COLO668 (cell line): Measurements from ENCODE around the gene IGHMBP2.
"Not testable (repeated sequence)": the region's sequence is repeated elsewhere in the genome, so short reads cannot be mapped to it uniquely, and the experiment has no call there.

Experiments
- DNase-seq: peaks from one replicate; lab custom pipeline; 2025; ENCODE audit not compliant: unreplicated experiment; lab: John Stamatoyannopoulos, UW

IGHMBP2 gene

GRCh38 chr11:68960294-68961071, 56.8 kb downstream of the IGHMBP2 start:
- no peak for DNase-seq

GRCh38 chr11:68961245-68961644, 57.6 kb downstream of the IGHMBP2 start:
- DNase-seq, result no peak

- no peak for DNase-seq
Measured at GRCh38 chr11:68962527-68963250, 59.0 kb downstream of the IGHMBP2 start.

DNA sequence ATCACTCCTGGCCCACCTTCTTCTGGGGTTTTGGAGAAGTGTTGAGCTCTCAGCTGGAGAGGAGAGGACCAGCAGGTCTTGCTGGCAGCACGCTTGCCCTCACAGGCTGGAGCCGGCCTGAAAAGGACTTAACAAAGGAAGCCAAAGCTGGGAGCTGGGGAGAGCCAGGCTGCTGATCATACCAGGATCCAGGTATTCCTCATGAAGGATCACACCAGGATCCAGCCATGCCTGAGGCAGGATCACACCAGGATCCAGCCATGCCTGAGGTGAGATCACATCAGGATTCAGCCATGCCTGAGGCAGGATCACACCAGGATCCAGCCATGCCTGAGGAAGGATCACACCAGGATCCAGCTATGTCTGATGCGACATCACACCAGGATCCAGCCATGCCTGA, 60.1 kb downstream of the IGHMBP2 start:
- DNase-seq, result no peak

DNA sequence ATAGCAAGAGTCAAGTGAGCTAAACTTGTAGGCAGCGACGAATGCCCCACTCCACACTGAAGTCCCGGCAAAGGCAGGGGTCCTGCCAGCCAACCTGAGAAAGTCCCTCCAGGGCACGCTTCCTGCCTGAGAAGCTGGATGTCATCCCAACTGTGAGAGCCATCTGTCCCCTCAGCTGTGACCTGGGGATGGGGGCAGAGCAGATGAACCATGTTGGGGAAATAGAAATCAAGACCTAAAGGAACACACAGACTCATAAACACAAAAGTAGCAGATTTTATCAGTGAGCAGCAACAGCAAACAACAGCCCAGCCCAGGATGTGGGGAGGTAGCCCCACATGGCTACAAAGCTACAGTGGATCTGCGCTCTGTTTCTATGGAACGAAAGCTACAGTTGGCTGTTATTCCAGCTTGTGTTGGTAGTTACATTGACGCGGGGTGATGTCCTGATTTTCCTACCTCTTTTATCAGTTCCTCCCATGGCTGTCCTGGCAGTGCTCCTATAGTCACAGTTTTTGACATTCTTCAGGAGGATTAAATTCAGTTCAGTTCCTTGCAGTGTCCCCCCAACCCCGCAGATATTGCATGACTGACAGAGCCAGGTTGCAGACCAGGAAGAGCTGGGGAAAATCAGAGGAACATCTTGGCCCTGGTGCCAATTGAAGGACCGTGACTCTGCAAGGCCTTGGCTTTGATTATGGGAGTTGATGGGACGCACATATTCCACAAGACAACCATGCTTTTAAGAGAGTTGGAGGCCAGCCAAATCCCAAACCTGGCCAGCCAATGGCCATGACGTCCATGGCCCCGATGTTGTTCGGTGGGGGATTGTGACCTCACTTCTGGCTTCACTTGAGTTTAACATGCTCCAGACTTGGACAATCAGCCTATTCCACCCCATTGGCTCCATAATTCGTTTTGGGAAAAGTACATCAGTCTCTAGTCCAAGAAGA, 62.5 kb downstream of the IGHMBP2 start:
- no peak for DNase-seq

DNA sequence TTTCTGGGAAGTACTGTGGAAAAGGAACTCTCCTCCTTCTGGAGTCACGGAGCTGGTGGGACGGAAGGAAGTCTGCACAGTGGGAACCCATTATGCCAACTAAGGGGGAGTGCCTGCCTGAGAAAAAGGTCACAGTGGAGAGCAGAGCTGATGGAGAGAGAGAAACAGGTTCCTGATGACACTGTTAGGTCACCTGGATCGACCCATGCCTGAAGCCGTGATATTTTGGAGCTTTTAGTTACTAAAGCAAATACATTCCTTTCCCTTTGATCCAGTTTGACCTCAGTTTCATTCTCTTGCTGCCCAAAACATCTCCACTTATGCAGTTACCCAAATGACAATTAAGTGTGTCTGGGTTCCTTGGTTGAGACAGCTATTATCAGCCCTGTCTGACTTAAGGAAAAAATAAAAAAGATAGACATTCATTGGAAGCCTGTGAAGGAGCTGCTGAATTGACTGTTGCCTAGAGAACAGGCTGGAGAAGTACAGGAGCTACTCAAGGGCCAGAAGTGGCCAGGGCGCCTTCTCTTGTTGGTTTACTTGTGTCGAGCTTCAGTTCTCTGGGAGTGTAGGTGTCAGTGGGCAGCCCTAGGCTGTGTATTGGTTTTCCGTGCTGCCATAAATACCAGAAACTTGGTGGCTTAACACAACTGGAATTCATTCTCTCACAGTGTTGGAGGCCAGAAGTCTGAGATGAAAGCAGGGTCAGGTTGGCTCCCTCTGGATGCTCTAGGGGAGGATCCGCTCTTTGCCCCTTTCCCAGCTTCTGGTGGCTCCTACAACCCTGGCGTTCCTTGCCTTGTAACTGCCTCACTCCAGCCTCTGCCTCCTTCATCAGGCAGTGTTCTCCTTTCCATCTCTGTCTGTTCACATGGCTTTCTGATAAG, 63.4 kb downstream of the IGHMBP2 start:
- no peak for DNase-seq

DNA sequence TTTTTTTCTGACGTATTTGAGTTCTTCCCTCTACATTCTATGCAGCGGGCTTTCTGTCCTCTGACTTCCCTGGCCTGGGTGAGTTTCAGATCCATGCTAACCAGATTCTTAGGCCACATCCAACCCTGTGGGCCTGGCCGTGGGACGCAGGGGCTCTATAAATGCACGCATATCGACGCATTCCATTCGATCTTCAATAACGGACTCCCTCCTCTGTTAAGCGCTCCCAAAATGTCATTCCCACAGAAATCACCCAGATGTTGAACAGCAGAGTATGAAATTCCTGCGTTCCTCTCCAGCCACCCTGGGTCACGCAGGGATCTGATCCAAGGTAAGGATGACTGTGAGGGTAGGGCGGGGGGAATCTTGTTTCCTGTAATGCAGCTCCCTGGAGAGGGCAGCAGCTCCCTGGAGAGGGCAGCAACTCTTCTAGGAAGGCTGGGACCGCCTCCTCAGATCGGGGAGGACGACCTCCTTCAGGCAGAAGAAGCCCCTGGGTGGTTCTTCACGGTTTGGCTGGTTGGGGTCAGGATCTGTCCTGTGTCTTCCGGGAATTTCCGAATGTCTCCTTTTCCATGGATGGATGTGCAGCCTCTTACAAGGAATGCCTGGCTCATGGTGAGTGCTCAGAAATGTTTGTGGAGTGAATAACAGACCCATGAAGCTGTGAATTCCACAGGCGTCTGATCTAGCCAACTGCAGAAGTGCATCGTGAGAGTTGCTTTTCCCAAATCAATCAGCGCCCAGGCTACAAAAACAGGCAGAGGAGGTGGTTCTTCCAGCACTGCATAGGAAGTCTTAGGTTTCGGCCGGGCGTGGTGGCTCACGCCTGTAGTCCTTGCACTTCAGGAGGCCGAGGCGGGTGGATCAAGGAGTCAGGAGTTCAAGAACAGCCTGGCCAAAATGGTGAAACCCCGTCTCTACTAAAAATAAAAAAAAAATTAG, 64.9 kb downstream of the IGHMBP2 start:
- no peak for DNase-seq

- no peak for DNase-seq
Measured at GRCh38 chr11:68969386-68969785, 65.7 kb downstream of the IGHMBP2 start.

GRCh38 chr11:68970921-68971636, 67.4 kb downstream of the IGHMBP2 start:
- no peak for DNase-seq

DNA sequence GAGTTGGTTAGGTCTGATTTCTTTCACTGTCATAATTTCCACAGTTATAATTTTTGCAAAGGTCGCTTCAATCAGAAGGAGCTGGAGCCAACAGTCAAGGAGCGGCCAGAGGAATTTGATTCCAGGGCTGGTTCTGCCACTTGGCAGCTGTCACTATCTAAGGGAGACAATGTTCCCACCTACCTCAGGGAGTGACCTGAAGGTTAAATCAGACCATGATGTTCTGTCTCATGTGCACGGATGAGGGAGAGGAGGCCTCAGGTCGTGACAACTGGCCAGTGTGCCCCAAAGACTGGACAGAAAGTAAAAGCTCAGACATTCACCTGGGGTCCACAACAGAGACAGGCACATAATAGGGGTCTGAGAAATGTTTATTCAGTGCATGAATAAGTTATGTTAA, 69.5 kb downstream of the IGHMBP2 start:
- DNase-seq, result no peak

GRCh38 chr11:68973706-68974105, 70.0 kb downstream of the IGHMBP2 start:
- DNase-seq, result not testable (repeated sequence)

- peak; percentile 1 for DNase-seq
Measured at GRCh38 chr11:68974421-68975194, 70.9 kb downstream of the IGHMBP2 start.

GRCh38 chr11:68976095-68976494, 72.4 kb downstream of the IGHMBP2 start:
- no peak for DNase-seq

- DNase-seq, result no peak
Measured at GRCh38 chr11:68976563-68976962, 72.9 kb downstream of the IGHMBP2 start.

- no peak for DNase-seq
Measured at GRCh38 chr11:68977781-68978625, 74.3 kb downstream of the IGHMBP2 start.

DNA sequence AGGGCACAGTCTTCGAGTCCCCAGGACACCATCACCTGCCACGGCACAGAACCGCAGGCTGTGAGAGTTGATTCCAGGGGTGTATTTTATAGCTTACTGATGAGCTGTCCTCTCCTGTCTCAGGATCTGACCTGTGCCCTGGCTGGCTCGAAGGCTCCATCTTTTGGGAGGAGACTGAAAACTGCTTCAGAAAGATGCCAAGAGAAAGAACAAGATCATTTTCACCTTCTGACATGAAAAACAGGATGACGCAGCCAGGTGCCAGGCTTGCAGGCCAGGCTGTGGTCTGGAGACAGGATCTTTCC, 74.9 kb downstream of the IGHMBP2 start:
- no peak for DNase-seq

GRCh38 chr11:68978931-68979594, 75.4 kb downstream of the IGHMBP2 start:
- no peak for DNase-seq
